Fibroblast of mammary gland (primary cell): ENCODE data around the gene CYLD.

Experiments used
- DNase-seq: peaks from one replicate; pipeline ENCODE4 v3.0.0-alpha.2; 2010; ENCODE audit warnings: low read depth
- H3K4me3 ChIP-seq: 2 replicates; pipeline ENCODE4 v1.5.1; 2011; ENCODE audit warnings: low read depth, mild to moderate bottlenecking, low read length, moderate library complexity; ENCODE audit not compliant: control insufficient read depth
- TF ChIP-seq, protein P1 (sequence below): conservative IDR thresholded peaks from 2 replicates; pipeline ENCODE4 v1.5.1; 2011; ENCODE audit warnings: low read depth, low read length, inconsistent platforms; ENCODE audit not compliant: control insufficient read depth, insufficient read depth

Gene CYLD

DNA sequence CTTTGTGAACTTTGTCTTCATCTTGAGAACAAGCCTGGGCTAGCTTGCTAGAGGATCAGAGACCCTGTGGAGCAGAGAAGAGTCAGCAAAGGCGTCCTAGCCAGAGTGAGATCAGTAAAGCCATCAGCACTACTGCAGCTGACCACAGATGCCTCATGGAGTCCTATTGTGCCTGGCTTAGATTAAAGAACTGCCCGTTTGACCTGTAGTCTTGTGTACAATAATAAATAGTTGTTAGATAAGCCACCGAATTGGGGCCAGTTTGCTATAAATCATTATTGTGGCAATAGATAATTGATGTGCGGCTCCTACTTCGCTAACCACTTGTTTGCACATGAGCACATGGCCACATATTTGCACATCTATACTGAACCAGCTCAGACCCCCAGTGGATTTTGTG, 103.0 kb downstream of the CYLD start:
- no peak for DNase-seq
- TF ChIP-seq, protein P1, sequence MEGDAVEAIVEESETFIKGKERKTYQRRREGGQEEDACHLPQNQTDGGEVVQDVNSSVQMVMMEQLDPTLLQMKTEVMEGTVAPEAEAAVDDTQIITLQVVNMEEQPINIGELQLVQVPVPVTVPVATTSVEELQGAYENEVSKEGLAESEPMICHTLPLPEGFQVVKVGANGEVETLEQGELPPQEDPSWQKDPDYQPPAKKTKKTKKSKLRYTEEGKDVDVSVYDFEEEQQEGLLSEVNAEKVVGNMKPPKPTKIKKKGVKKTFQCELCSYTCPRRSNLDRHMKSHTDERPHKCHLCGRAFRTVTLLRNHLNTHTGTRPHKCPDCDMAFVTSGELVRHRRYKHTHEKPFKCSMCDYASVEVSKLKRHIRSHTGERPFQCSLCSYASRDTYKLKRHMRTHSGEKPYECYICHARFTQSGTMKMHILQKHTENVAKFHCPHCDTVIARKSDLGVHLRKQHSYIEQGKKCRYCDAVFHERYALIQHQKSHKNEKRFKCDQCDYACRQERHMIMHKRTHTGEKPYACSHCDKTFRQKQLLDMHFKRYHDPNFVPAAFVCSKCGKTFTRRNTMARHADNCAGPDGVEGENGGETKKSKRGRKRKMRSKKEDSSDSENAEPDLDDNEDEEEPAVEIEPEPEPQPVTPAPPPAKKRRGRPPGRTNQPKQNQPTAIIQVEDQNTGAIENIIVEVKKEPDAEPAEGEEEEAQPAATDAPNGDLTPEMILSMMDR, result no peak

DNA sequence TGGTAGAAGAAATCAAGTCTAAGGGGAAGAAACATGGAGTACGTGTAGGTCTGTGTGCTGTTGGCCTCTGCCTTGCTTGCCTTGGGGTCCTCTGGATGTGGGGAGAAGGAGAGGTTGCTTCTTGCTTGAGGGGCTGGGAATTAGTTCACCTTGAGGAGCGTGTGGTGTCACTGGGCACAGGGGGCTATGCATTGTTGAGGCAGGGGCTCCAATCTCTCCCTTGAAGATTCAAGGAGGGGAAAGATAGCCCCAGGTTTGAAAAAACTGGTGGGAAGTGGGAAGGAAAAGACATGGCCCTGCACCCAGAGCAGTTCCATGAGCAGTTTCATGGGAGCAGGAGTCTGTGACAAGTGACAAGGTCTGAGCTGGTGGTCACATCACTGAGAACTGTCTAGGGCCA, 103.4 kb downstream of the CYLD start:
- no peak for DNase-seq
- TF ChIP-seq, protein P1, result no peak

More for the DNA sequence above, 103.0 kb downstream of the CYLD start:
- H3K4me3 ChIP-seq, result no peak overlapping the region

DNA sequence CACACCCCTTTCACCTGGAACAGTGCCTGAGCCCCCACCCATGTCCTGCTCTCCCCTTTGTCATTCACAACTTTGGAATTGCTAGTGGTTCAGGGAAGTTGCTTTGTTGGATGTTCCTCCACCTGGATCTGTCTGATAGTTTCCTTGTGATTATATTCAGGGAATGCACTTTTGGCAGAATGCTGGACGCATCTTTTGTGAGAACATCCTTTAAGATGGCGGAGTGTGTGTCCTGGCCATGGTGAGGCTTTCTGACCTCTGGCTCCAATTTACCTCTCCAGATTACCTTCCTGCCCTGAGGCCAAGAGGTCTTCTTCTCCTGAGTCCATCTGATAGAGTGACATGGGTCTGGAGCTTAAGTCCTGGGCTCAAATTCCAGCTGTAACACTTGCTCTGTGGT, 104.6 kb downstream of the CYLD start:
- no peak overlapping the region for H3K4me3 ChIP-seq
- TF ChIP-seq, protein P1, result no peak
- no peak for DNase-seq

More for the DNA sequence above, 103.4 kb downstream of the CYLD start:
- H3K4me3 ChIP-seq, result no peak overlapping the region

DNA sequence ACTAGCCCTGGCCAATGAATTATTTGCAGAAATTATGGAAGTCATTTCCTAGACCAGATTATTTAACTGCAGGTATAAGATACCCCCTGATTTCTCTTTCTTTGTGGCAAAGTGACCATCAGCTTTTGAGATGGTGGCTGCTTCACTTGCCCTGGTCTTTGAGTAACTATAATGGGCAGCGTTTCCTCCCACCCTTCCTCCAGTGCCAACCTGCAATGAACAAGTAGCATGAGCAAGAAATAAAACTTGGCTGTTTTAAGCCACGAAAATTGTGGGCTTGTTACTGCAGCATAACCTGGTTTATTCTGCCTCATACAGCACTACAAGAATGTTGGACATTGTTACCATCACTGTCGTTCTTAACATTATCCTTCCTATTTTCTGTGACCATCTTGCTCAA, 105.3 kb downstream of the CYLD start:
- DNase-seq, result no peak
- H3K4me3 ChIP-seq, result no peak overlapping the region
- TF ChIP-seq, protein P1, result no peak

DNA sequence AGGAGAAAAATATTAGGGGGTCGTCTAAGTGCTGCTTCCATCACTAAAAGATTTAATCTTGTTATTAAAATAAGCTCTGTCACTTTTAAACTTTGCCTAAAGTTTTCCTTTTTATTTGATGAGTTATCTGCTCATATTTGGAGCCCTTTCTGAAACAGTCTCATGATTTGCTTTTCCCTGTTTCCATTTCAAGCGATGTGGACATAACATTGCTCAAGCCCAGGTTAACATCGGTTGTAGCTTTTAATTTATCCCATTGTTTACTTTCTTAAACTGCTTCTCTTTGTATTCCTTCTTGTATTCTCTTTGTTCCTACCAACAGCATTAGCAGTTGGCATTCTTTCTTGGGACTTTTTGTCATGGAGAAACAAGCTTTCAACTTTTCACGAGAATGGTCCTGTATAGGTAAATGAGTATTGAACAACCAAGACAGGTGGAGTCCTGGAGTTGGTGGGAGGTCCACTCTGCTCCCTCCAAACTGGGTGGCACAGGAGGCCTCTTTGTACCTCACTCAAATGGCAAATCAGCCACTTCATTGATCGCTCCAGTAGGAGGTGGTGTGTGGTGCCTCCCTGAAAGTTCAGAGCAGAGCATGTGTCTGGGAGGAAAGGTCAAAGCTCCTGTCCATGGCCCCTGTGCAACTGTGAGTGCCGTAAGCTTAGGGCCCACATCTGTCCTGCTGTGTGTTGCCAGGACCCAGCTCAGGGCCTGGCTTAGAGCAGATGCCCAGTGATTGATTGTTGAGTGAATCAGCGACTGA, 107.0 kb downstream of the CYLD start:
- TF ChIP-seq, protein P1, result no peak
- no peak overlapping the region for H3K4me3 ChIP-seq
- no peak for DNase-seq
